HepG2 (cell line): ENCODE results near the gene RPS14. TPM values are rescaled to one million over a fixed set of nuclear protein-coding genes. Genes with fewer than 3 reads are reported as not detected.

Experiments used
- ATAC-seq: fragments of 200-7000 bp; cut with Tn5 transposase; 3 replicates; pipeline ENCODE4 v1.9.1; 2020; ENCODE audit warnings: mild to moderate bottlenecking, moderate library complexity
- BruUV-seq: library from RNA; stranded (reverse); fragments of 400-500 nt; replicated peaks from 2 replicates; lab custom pipeline; 2021; lab: Mats Ljungman, UMichigan
- CTCF ChIA-PET: fragments of 300-600 bp; formaldehyde crosslinking; extraction: SDS; loops from one replicate; lab custom pipeline; 2021; ENCODE audit warnings: low total read pairs, inconsistent platforms, low intra/inter-chr PET ratio; lab: Yijun Ruan, JAX
- POLR2A ChIA-PET: fragments of 350-600 bp; sonication (Branson Sonifier 250); formaldehyde crosslinking; loops from one replicate; lab custom pipeline; 2020; ENCODE audit warnings: antibody characterized with exemption, inconsistent platforms; lab: Yijun Ruan, JAX
- DNase-seq: peaks from one replicate; pipeline ENCODE4 v3.0.0-alpha.2; 2015; ENCODE audit warnings: low spot score
- FAIRE-seq: peaks from 3 replicates; lab custom pipeline; 2011; peaks lifted over from hg19 to GRCh38; lab: Jason Lieb, UNC
- H2AFZ ChIP-seq: one replicate; pipeline ENCODE4 v1.6.1; 2011; ENCODE audit warnings: low read length, inconsistent platforms
- H3K27ac ChIP-seq: fragments of 300-600 bp; 3 replicates; pipeline ENCODE4 v1.8.0; 2011; ENCODE audit warnings: mixed run types, mild to moderate bottlenecking, mixed read lengths, low read length, inconsistent platforms; ENCODE audit not compliant: insufficient read depth; ENCODE audit errors: extremely low read length
- H3K27me3 ChIP-seq, 2 experiments: fragments of 200-600 bp in 1 of 2; 2 replicates in 1 of 2; 3 replicates in 1 of 2; pipeline versions ENCODE4 v1.6.0 to v1.8.0; 2011; ENCODE audit warnings: low read length in 2 of 2, mild to moderate bottlenecking in 2 of 2, moderate library complexity in 2 of 2, inconsistent platforms in 1 of 2; ENCODE audit not compliant: insufficient read depth in 2 of 2, control insufficient read depth in 1 of 2
- H3K36me3 ChIP-seq, 2 experiments: fragments of 200-600 bp in 1 of 2; replicated peaks in 1 of 2; 2 replicates in 1 of 2; 3 replicates in 1 of 2; pipeline versions ENCODE4 v1.5.1 to v1.8.0; 2011; ENCODE audit warnings: low read length in 2 of 2, inconsistent platforms in 1 of 2; ENCODE audit not compliant: insufficient read depth in 2 of 2, control insufficient read depth in 1 of 2
- H3K4me1 ChIP-seq: 2 replicates; pipeline ENCODE4 v1.5.1; 2012; ENCODE audit warnings: low read length, inconsistent platforms; ENCODE audit not compliant: insufficient read depth
- H3K4me2 ChIP-seq: 2 replicates; pipeline ENCODE4 v1.6.0; 2011; ENCODE audit warnings: low read depth, low read length, inconsistent platforms
- H3K4me3 ChIP-seq, 3 experiments: fragments of 200-600 bp in 1 of 3; sonication (generic), shearing (Covaris generic) in 1 of 3; replicated peaks in 1 of 3; 2 replicates each; pipeline ENCODE4 v1.5.1; 2011 to 2016; ENCODE audit warnings: low read length in 3 of 3, inconsistent platforms in 2 of 3, low read depth in 2 of 3, mild to moderate bottlenecking in 2 of 3, control low read depth in 1 of 3, mixed read lengths in 1 of 3; ENCODE audit not compliant: insufficient read depth in 1 of 3
- H3K79me2 ChIP-seq: one replicate; pipeline ENCODE4 v1.6.1; 2011; ENCODE audit warnings: low read length, inconsistent platforms; ENCODE audit not compliant: insufficient read depth
- H3K9ac ChIP-seq: 2 replicates; pipeline ENCODE4 v1.6.0; 2011; ENCODE audit warnings: mild to moderate bottlenecking, low read depth, low read length, inconsistent platforms; ENCODE audit not compliant: insufficient read depth
- H3K9me3 ChIP-seq: 2 replicates; pipeline ENCODE4 v1.5.1; 2012; ENCODE audit warnings: mild to moderate bottlenecking, low read length
- H4K20me1 ChIP-seq: 2 replicates; pipeline ENCODE4 v1.6.0; 2011; ENCODE audit warnings: inconsistent platforms, mild to moderate bottlenecking, low read length, moderate library complexity; ENCODE audit not compliant: insufficient read depth
- CBX2 ChIP-seq, 2 experiments: fragments of 200-600 bp in 1 of 2; sonication (generic); formaldehyde crosslinking in 1 of 2; IDR thresholded peaks; 2 replicates each; pipeline versions ENCODE4 v1.7.0 to v1.8.1; 2018 to 2022; ENCODE audit warnings: low read depth in 2 of 2, low read length in 1 of 2, mild to moderate bottlenecking in 1 of 2, missing genetic modification reagents in 1 of 2
- CENPX ChIP-seq: sonication (generic); formaldehyde crosslinking; IDR thresholded peaks from 2 replicates; pipeline ENCODE4 v1.9.0; 2021; ENCODE audit warnings: mild to moderate bottlenecking, missing genetic modification reagents, moderate library complexity
- DZIP1 ChIP-seq: sonication (generic); formaldehyde crosslinking; IDR thresholded peaks from 2 replicates; pipeline ENCODE4 v1.5.0; 2020; ENCODE audit warnings: mild to moderate bottlenecking, missing genetic modification reagents
- ERF ChIP-seq: IDR thresholded peaks from 2 replicates; pipeline ENCODE4 v1.6.1; 2018; ENCODE audit warnings: missing biosample characterization, missing genetic modification reagents
- NFRKB ChIP-seq: fragments of 450-650 bp; IDR thresholded peaks from 2 replicates; pipeline ENCODE4 v1.6.1; 2017
- POGZ ChIP-seq: sonication (generic); formaldehyde crosslinking; IDR thresholded peaks from 2 replicates; pipeline ENCODE4 v1.4.0; 2020; ENCODE audit warnings: mild to moderate bottlenecking, missing genetic modification reagents
- PRMT3 ChIP-seq: sonication (generic); formaldehyde crosslinking; IDR thresholded peaks from 2 replicates; pipeline ENCODE4 v1.8.1; 2022; ENCODE audit warnings: low read depth, mild to moderate bottlenecking, moderate library complexity, missing genetic modification reagents, borderline replicate concordance
- SP140L ChIP-seq: sonication (generic); formaldehyde crosslinking; IDR thresholded peaks from 2 replicates; pipeline ENCODE4 v1.4.0; 2020; ENCODE audit warnings: missing genetic modification reagents, borderline replicate concordance
- ZC3H13 ChIP-seq: sonication (generic); formaldehyde crosslinking; IDR thresholded peaks from 2 replicates; pipeline ENCODE4 v1.8.1; 2023; ENCODE audit warnings: mild to moderate bottlenecking, missing genetic modification reagents, moderate library complexity
- ZFP62 ChIP-seq: sonication (generic); formaldehyde crosslinking; IDR thresholded peaks from 2 replicates; pipeline ENCODE4 v1.4.0; 2020; ENCODE audit warnings: missing genetic modification reagents
- ZNF264 ChIP-seq: sonication (generic); formaldehyde crosslinking; IDR thresholded peaks from 2 replicates; pipeline ENCODE4 v1.4.0; 2020; ENCODE audit warnings: missing genetic modification reagents
- ZNF292 ChIP-seq: sonication (generic); formaldehyde crosslinking; IDR thresholded peaks from 2 replicates; pipeline ENCODE4 v1.8.1; 2022; ENCODE audit warnings: mild to moderate bottlenecking, low read depth, missing genetic modification reagents, borderline replicate concordance
- ZNF367 ChIP-seq: sonication (generic); formaldehyde crosslinking; IDR thresholded peaks from 2 replicates; pipeline ENCODE4 v1.4.0; 2020; ENCODE audit warnings: missing genetic modification reagents, borderline replicate concordance
- ZNF382 ChIP-seq: sonication (generic); formaldehyde crosslinking; IDR thresholded peaks from 2 replicates; pipeline ENCODE4 v1.5.0; 2020; ENCODE audit warnings: missing genetic modification reagents, mild to moderate bottlenecking, borderline replicate concordance
- ZNF414 ChIP-seq: sonication (generic); formaldehyde crosslinking; IDR thresholded peaks from 2 replicates; pipeline ENCODE4 v1.5.0; 2020; ENCODE audit warnings: missing genetic modification reagents
- ZNF710 ChIP-seq: sonication (generic); formaldehyde crosslinking; IDR thresholded peaks from 2 replicates; pipeline ENCODE4 v1.5.0; 2020; ENCODE audit warnings: mild to moderate bottlenecking, missing genetic modification reagents, borderline replicate concordance
- ZNF773 ChIP-seq: sonication (generic); formaldehyde crosslinking; IDR thresholded peaks from 2 replicates; pipeline ENCODE4 v1.4.0; 2020; ENCODE audit warnings: missing genetic modification reagents, borderline replicate concordance
- WGBS: methylation state at CpG from one replicate; pipeline ENCODE4 v1.1.6; 2017; ENCODE audit warnings: low lambda C conversion rate; 5-methylcytosine and 5-hydroxymethylcytosine counted together
- in situ Hi-C: cut with HindIII; loops from 2 replicates; pipeline ENCODE4 v1.10.0; 2017; ENCODE audit warnings: low pct_unique_long_range_greater_than_20kb; ENCODE audit not compliant: extremely low pct_ligation_motif_present
- intact Hi-C: fragments of 100-400 bp; cut with micrococcal nuclease; formaldehyde crosslinking; loops from one replicate; pipeline ENCODE4 v1.10.0; 2022; ENCODE audit not compliant: unreplicated experiment
- polyA plus RNA-seq, 8 experiments: library from polyadenylated mRNA; depleted of rRNA in 3 of 8; stranded (reverse) in 7 of 8; unstranded in 1 of 8; fragments of >200 nt; fragmentation: Illumina TruSeq in 4 of 8; extraction: Trizol in 4 of 8; gene quantifications; 2 replicates each; pipeline versions ENCODE4 v1.2.1 to v1.2.3, GENCODE V29; 2011 to 2016; ENCODE audit warnings: low read depth in 4 of 8, missing spikeins in 1 of 8, mixed read lengths in 1 of 8; ENCODE audit not compliant: insufficient read depth in 1 of 8
- total RNA-seq, 5 experiments: library from RNA; depleted of rRNA; stranded (reverse); fragments of >200 nt; fragmentation: Illumina TruSeq; extraction: Trizol; gene quantifications; 2 replicates each; pipeline ENCODE4 v1.2.3, GENCODE V29; 2016; ENCODE audit warnings: low read depth in 1 of 5

RPS14 gene
- total and polyA plus RNA-seq, 2 of the 13 experiments (the other 11 are each of a cell fraction or from before 2014, with no cell fraction given) = 2,116 to 3,295 TPM

GRCh38 chr5:150444770-150445169 lies 4.8 kb downstream of the RPS14 start:
- ATAC-seq = no peak
- peaks cover 35% of the 10 kb centered on the region for H3K79me2 ChIP-seq
- no peak for DNase-seq
- no peak for FAIRE-seq
- peaks cover 28% of the 10 kb centered on the region for H3K4me1 ChIP-seq
- no peaks in the 10 kb centered on the region for H3K9me3 ChIP-seq
- in situ Hi-C loops = loop anchor here (10.0 kb wide), 1 partner anchor 150 kb away; no protein-coding TSS in a partner anchor
- no TSS peak for BruUV-seq
- no peak overlapping the region for H3K9ac ChIP-seq
- peaks cover 56% of the 10 kb centered on the region for H4K20me1 ChIP-seq
- H3K36me3 ChIP-seq = peaks cover 19 to 45% of the 10 kb centered on the region in 2 experiments
- ChIA-PET POLR2A (interaction anchor here (0.9 to 1.2 kb wide), 2 partner anchors 16 to 20 kb away, joined by 3 to 4 read pairs; no protein-coding TSS in a partner anchor), CTCF (no interaction called here)
- intact Hi-C loops = no loop called here
- H3K27me3 ChIP-seq = no peaks in the 10 kb centered on the region; a peak in 1 of 5 replicates
- 97% methylated on average over 9 of the region's 9 CpGs for WGBS
- no peak overlapping the region for H3K4me3 ChIP-seq
- H2AFZ ChIP-seq = no peak overlapping the region
- H3K4me2 ChIP-seq = no peak overlapping the region
- H3K27ac ChIP-seq = no peak overlapping the region
- no peak for TF ChIP-seq ZFP62 (CRISPR knock-in tag)
- no peak for TF ChIP-seq ZNF414 (CRISPR knock-in tag)
- TF ChIP-seq ZNF382 = no peak
- no peak for TF ChIP-seq PRMT3 (CRISPR knock-in tag)
- TF ChIP-seq ZNF264 = no peak
- no peak for TF ChIP-seq ZNF292 (CRISPR knock-in tag)
- TF ChIP-seq ZNF710 (CRISPR knock-in tag) = no peak
- no peak for TF ChIP-seq CENPX
- no peak for TF ChIP-seq SP140L (CRISPR knock-in tag)
- TF ChIP-seq ZNF367 (CRISPR knock-in tag) = no peak
- TF ChIP-seq NFRKB = no peak
- no peak for TF ChIP-seq CBX2 (IDR thresholded peaks at IDR 0.05; ENCODE audit: low read depth, low read length)
- TF ChIP-seq CBX2 (CRISPR knock-in tag; IDR thresholded peaks at IDR 0.05; ENCODE audit: low read depth) = no peak
- no peak for TF ChIP-seq ERF (CRISPR knock-in tag)
- no peak for TF ChIP-seq ZC3H13
- no peak for TF ChIP-seq POGZ (CRISPR knock-in tag)
- TF ChIP-seq DZIP1 (CRISPR knock-in tag) = no peak
- TF ChIP-seq ZNF773 (CRISPR knock-in tag) = no peak
